Keratinocyte (primary cell): ENCODE measurements around the gene ST3GAL6.
A peak's percentile ranks its signal among the peaks of the same experiment; 100 is the strongest.

Experiments used
- CTCF ChIP-seq, 3 experiments: IDR thresholded peaks in 1 of 3; conservative IDR thresholded peaks in 1 of 3; optimal IDR thresholded peaks in 1 of 3; 2 replicates in 2 of 3; 3 replicates in 1 of 3; pipeline versions ENCODE3 to v1.5.1; 2011; ENCODE audit warnings: low read length in 3 of 3, mild to moderate bottlenecking in 3 of 3, moderate library complexity in 2 of 3, control low read depth in 1 of 3, inconsistent platforms in 1 of 3; ENCODE audit not compliant: insufficient read depth in 2 of 3; ENCODE audit errors: extremely low read depth in 1 of 3
- EZH2 ChIP-seq: IDR thresholded peaks from one replicate; pipeline ENCODE4 v1.6.1; 2012; ENCODE audit warnings: inconsistent platforms, mild to moderate bottlenecking, low read length, moderate library complexity

- TF ChIP-seq CTCF (optimal IDR thresholded peaks at IDR 0.05 in 1 of 3, IDR thresholded peaks at IDR 0.05 in 1 of 3, conservative IDR thresholded peaks at IDR 0.05 in 1 of 3; ENCODE audit: extremely low read depth in 1 of 3, insufficient read depth in 2 of 3, low read length in 3 of 3) (peak in 1 of 3 experiments; percentile 42), EZH2 (no peak)
Measured at GRCh38 chr3:98777801-98778220, 14.7 kb downstream of the ST3GAL6 start.
